ENCODE measurements around the gene MYO10.
"Not testable (repeated sequence)": the region's sequence is repeated elsewhere in the genome, so short reads cannot be mapped to it uniquely, and the experiment has no call there.

The MYO10 gene

GRCh38 chr5:16773991-16774390 lies 162.1 kb downstream of the MYO10 start:
- no peak for DNase-seq

DNA sequence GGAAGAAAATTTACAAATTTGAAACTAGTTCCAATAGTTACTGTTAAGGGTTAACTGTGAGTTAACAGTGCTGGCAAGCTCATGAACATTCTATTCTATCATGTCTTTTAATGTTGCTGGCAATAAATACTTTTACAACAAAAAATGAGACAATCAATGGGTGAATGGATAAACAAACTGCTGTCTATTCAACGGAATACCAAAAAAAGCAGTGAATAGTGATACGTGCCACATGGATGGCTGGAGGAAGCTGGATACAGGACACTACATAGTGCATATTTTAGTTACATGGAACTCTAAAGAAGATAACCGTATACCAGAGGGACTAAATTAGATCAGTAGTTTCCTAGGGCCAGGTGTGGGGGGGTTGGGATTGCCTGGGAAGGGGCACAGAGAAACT lies 163.5 kb downstream of the MYO10 start:
- DNase-seq, result no peak

DNA sequence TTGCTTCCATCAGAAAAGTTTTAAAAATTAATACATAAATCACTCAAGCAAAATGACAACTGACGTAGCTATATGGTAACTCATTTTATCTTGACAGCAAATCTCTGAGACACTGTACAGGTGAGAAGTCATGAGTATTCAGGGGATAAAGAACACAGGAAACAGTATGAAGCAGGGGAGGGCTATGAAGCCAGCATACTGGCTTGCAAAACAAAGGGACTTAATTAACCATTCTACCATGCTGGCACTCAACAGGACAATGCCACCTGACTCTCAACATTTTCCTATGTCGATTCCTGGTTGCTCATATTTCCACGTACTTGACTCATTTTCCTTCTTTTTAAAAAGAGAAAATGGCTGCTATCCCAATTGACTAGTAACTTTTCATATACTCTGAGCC lies 167.9 kb downstream of the MYO10 start:
- DNase-seq, result no peak

DNA sequence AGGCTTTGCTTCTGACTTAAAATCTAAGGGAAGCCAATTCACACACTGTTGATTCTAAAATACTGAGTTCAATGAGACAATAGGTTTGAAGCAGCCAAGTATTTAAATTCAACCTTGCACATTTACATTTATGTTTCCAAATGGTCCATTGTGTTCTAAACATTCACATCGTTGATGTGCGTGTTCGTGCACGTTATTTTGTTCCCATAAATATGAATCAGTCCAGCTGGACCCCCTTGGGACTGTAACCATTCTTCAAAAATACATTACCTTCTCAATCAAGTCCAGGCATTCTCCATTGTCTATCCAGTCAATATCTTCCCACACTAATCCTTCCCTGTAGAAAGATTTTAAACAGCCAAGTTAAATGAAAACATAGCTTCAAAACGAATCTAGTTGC lies 172.9 kb downstream of the MYO10 start:
- no peak for DNase-seq

DNA sequence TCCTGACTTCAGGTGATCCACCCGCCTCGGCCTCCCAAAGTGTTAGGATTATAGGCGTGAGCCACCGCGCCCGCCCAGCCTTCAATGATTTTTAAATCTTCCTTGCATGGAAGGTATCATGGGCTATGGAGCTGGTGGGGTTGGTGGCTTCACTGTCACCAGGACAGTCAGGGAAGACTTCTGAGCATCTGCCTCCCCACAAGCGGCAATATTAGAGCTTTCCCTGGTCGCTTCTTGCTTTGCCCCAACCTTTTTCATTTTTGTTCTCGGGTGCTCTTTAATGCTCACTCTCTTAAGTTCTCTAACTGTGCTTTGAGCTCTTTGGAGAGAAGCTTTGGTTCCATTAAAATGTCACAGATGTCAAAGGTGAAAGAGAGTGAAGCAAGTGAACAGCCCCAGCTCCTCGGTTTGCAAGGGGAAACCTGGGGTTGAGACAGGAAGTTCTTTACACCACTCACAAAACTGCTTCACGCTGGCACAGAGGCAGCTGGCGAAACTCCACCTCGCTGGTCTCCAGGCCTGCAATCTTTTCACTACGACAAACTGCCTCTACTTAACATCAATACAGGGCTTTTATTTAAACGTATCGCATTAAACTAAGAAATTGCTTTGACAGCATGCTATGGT lies 176.8 kb downstream of the MYO10 start:
- DNase-seq, result no peak

GRCh38 chr5:16757989-16758501 lies 178.0 kb downstream of the MYO10 start:
- no peak for DNase-seq

DNA sequence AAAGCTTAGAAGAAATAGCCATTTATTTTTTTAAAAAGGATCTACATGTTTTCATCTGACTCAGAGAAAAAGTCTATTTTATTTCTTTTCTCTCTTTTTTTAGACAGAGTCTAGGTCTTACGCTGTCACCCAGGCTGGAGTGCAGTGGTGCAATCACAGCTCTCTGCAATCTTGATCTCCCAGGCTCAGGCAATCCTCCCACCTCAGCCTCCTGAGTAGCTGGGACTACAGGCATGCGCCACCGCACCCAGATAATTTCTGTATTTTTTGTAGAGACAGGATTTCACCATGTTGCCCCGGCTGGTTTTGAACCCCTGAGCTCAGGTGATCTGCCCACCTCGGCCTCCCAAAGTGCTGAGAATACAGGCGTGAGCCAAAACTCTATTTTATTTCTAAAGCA lies 178.5 kb downstream of the MYO10 start:
- DNase-seq, result not testable (repeated sequence)

DNA sequence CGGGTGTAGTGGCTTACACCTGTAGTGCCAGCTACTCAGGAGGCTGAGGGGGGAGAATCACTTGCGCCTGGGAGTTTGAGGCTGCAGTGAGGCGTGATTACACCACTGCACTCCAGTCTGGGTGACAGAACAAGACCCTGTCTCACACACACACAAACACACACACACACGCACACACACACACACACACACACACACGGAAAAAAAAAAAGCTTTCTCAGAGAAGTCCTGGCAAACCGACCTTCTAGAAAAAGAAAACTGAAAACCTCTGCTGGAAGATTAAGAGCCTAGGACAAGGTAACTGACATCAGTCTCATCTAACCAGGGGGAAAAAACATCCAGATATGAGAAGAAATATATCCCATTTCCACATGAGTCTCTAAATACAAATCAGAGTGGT lies 178.9 kb downstream of the MYO10 start:
- DNase-seq, result no peak

DNA sequence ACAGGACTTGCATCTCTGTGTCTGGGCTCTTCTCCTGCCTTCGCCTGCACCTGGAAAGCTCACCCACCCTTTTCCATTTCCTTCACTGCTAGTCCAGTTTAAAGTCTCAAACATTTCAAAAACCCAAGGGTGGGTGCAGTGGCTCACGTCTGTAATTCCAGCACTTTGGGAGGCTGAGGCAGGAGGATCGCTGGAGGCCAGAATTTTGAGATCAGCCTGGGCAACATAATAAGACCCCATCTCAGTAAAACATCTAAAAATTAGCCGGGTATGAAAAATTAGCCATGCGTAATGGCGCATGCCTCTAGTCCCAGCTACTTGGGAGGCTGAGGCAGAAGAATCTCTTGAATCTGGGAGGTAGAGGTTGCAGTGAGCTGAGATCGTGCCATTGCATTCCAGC lies 179.4 kb downstream of the MYO10 start:
- no peak for DNase-seq

GRCh38 chr5:16755641-16756040 lies 180.4 kb downstream of the MYO10 start:
- DNase-seq, result no peak

DNA sequence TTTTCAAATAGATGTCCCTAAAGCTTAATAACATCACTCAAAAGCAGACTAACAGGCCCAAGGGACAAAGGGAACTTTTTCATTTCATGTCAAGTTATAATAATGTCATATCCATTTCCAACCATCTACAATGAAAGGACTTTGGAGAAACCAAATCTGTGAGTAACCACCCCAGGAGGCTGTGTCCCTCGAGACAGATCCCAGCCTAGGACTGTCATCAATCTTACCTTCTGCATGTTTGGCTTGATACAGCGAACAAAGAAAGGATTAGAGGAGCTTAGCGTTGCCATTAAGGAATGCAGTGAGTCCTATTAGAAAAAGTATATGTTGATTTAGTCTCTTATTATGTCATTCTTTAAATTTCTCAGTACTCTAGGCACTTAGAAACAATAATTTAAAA lies 181.5 kb downstream of the MYO10 start:
- no peak for DNase-seq

- no peak for DNase-seq
These were observed 182.0 kb downstream of the MYO10 start for GRCh38 chr5:16754086-16754485.

DNA sequence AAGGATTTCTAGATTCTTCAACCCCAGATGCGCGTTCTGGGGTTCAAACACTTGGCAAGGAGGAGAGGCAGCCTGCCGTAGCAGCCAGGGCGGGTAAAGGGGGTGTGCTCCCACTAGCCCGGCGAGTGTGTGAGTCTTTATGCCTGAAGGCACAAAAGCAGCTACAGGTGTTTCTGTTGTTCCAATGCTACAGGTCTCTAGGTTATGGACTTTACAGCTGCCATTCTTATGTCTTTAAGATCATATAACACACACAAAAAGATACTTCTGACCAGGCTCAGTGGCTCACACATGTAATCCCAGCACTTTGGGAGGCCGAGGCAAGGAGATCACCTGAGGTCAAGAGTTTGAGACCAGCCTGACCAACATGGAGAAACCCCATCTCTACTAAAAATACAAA lies 185.6 kb downstream of the MYO10 start:
- DNase-seq, result no peak

GRCh38 chr5:16749626-16750025 lies 186.5 kb downstream of the MYO10 start:
- DNase-seq, result peak; percentile 92

GRCh38 chr5:16744164-16744880 lies 191.8 kb downstream of the MYO10 start:
- DNase-seq, result peak; percentile 77

- no peak for DNase-seq
These were observed 193.2 kb downstream of the MYO10 start for GRCh38 chr5:16742938-16743337.

DNA sequence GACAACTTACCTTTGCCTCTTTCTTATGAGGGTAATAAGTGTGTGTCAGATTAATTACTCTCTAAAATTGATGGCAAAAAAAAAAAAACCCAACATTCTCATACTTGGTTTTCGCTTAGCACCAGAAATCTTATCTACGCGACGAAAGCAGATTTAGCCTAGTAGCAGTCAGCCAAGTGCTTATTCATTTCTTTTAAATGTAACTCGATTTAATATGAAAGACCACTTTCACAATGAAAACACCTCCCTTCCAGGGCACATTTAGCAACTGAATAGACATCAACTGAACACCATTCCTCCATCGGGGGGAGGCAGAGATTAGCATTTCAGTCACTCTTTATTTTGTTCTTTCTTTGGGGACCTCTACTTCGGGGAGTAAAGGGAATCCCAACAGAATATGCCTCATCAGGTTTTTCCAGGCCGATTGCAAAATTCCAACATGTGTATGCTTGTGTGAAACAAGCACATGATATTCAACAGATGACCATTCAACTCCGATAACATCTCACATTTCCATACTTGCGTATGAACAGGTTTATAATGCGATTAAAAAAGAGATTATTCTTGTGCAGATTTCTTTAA lies 195.2 kb downstream of the MYO10 start:
- no peak for DNase-seq

DNA sequence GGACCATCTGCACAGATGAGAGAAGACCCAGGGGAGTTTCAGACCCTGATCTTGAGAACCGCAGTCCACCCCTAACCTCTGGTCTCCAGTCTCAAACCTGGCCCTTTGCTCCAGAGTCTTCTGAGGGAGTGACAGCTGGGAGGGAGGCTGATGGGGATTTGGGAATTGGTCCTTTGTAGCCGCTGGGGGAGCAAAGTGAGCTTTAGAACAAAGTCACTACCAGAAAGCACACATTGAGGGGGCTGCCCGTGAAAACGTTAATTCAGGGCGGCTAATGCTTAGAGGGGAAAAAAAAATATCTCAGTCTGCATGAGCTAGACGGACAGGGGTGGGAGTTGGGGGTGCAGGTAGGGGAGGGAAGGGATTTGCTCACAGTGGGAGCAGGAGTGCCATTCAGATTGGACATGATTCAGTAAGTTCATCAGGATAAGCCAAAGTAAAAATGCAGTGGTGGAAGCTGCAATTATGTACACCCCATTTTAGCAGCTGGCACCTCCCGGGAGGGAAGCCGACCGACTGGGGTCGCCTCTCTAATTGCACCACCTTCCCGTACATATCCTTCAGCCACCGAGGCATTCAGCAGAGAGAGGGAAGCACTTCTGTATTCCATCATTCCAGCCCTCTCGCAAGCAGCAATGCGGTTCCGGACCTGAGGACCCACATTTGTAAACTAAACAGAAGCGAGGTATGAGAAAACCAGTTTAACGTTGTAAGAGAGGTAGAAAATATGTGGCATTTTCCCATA lies 195.8 kb downstream of the MYO10 start:
- no peak for DNase-seq

- not testable (repeated sequence) for DNase-seq
These were observed 197.7 kb downstream of the MYO10 start for GRCh38 chr5:16738393-16738792.

DNA sequence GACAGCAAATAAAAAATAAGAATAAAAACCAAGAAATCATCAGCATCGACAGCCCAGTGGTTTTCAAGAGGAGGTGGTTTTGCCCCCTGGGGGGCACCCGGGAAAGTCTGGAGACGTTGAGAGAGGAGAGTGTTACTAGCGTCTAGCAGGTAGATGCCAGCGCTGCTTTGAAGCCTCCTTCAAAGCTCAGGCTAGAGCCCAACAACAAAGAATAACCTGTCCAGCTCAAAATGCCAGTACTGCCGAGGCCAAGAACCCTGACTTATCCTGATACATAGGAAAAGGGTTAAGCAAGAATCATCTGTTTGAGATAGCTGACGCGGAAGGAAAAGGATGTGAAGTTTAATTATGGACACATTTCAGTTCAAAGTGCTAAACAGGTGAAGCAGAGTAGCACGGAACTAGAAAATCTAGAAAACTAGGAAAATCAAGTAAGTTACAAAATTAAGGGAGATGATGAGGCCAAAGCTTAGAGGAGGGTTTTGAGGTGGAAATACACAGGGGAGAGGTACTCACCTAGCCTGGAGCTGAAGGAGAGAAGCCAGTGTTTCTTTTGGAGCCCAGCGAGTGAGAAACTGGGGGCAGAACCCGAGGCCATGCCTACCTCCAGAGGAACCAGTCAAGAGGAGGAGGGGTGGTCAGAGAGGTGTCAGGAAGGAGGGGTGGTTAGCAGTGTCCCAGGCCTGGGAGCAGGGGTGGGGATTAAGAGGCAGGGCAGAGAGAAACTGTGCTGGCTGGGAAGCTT lies 198.3 kb downstream of the MYO10 start:
- DNase-seq, result peak; percentile 92

DNA sequence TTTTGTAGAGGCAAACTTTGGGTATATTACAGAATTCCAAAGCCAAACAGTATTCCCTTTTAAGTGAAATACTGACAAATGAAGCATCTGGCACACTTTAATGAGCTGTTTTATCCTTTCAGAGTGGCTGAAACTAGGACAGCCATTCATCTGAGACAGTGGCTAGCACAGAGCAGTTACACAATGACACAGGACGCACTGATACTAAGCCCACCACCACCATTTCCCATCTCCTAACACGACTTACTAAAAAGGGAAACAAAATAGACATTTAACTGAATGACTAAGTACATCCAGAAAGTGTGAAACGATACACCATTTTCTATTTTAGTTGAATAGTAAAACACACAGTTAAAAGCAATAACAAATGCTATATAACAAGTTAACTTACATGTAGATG lies 198.9 kb downstream of the MYO10 start:
- no peak for DNase-seq

- DNase-seq, result peak; percentile 97
These were observed 199.7 kb downstream of the MYO10 start for GRCh38 chr5:16736158-16736995.
